Measurements from ENCODE around the gene TMEM147. TPM values are rescaled to one million over a fixed set of nuclear protein-coding genes. Genes with fewer than 3 reads are reported as not detected.

Gene TMEM147
- total and polyA plus RNA-seq, 2 of the 13 experiments (the other 11 are each of a cell fraction or from before 2014, with no cell fraction given) = 141 to 176 TPM

- TF ChIP-seq TEAD2 (CRISPR knock-in tag; IDR thresholded peaks at IDR 0.05) (no peak), ZNF710 (CRISPR knock-in tag; IDR thresholded peaks at IDR 0.05; ENCODE audit: borderline replicate concordance) (peak; percentile 29; the same call in 1 of the 2 replicates), TAF15 (IDR thresholded peaks at IDR 0.05; ENCODE audit: low read depth, low read length, poor library complexity, severe bottlenecking) (no peak), ZSCAN29 (CRISPR knock-in tag; conservative IDR thresholded peaks at IDR 0.05) (0 out of 2 replicates have a peak, but pooled peaks have one; percentile 62), FOXC1 (CRISPR knock-in tag; IDR thresholded peaks at IDR 0.05; ENCODE audit: borderline replicate concordance) (no peak; the same call in 1 of the 2 replicates), RAD21 (CRISPR knock-in tag; IDR thresholded peaks at IDR 0.05) (peak; percentile 78), ZNF589 (CRISPR knock-in tag; conservative IDR thresholded peaks at IDR 0.05) (no peak), PCBP1 (IDR thresholded peaks at IDR 0.05; ENCODE audit: borderline replicate concordance, low read depth, low read length) (no peak), ZNF501 (CRISPR knock-in tag; IDR thresholded peaks at IDR 0.05) (peak; percentile 68), ZNF749 (CRISPR knock-in tag; IDR thresholded peaks at IDR 0.05; ENCODE audit: borderline replicate concordance) (no peak), SNAPC4 (CRISPR knock-in tag; IDR thresholded peaks at IDR 0.05) (peak; percentile 47; the same call in 1 of the 2 replicates), NFYB (CRISPR knock-in tag; IDR thresholded peaks at IDR 0.05) (0 out of 2 replicates have a peak, but pooled peaks have one; percentile 22), NFIC (IDR thresholded peaks at IDR 0.05; ENCODE audit: low read length) (no peak), ZNF44 (CRISPR knock-in tag; IDR thresholded peaks at IDR 0.05) (peak; percentile 71; the same call in 1 of the 2 replicates), SIN3A (IDR thresholded peaks at IDR 0.05; ENCODE audit: borderline replicate concordance, low read depth, low read length) (0 out of 2 replicates have a peak, but pooled peaks have one; percentile 40), ZNF333 (CRISPR knock-in tag; IDR thresholded peaks at IDR 0.05; ENCODE audit: borderline replicate concordance) (0 out of 2 replicates have a peak, but pooled peaks have one; percentile 74), ZNF841 (CRISPR knock-in tag; IDR thresholded peaks at IDR 0.05; ENCODE audit: borderline replicate concordance) (no peak), GMEB1 (CRISPR knock-in tag; IDR thresholded peaks at IDR 0.05; ENCODE audit: borderline replicate concordance) (0 out of 2 replicates have a peak, but pooled peaks have one; percentile 13)
These were observed 35.4 kb upstream of the TMEM147 start (continued) for GRCh38 chr19:35509861-35510625.

All from HepG2 (cell line).